K562 (cell line): ENCODE data around the gene RGL2. TPM values are rescaled to one million over a fixed set of nuclear protein-coding genes. Genes with fewer than 3 reads are reported as not detected.
A peak's percentile ranks its signal among the peaks of the same experiment; 100 is the strongest.

Source experiments
- CHD1 ChIP-seq: fragments of 200-600 bp; sonication (generic); IDR thresholded peaks from one replicate; pipeline ENCODE4 v1.6.1; 2012; ENCODE audit warnings: mild to moderate bottlenecking, moderate library complexity, low read length, inconsistent platforms
- E2F3 ChIP-seq: fragments of 250-450 bp; sonication (Bioruptor Pico); IDR thresholded peaks from 2 replicates; pipeline ENCODE4 v1.4.0; 2020; ENCODE audit warnings: mild to moderate bottlenecking
- GABPB2 ChIP-seq: fragments of 250-450 bp; sonication (Bioruptor Pico); conservative IDR thresholded peaks from 2 replicates; pipeline ENCODE4 v1.5.1; 2021; ENCODE audit warnings: mild to moderate bottlenecking
- PPARD ChIP-seq: fragments of 250-450 bp; sonication (Bioruptor Pico); IDR thresholded peaks from 2 replicates; pipeline ENCODE4 v1.8.0; 2022; ENCODE audit warnings: inconsistent platforms, mild to moderate bottlenecking, moderate library complexity
- PURB ChIP-seq: sonication (generic); formaldehyde crosslinking; IDR thresholded peaks from 2 replicates; pipeline ENCODE4 v1.9.0; 2021; ENCODE audit warnings: low read depth, mild to moderate bottlenecking, missing genetic modification reagents
- TAF1 ChIP-seq: IDR thresholded peaks from 2 replicates; pipeline ENCODE4 v1.6.1; 2011; ENCODE audit warnings: mild to moderate bottlenecking, low read length, moderate library complexity; ENCODE audit not compliant: insufficient read depth, control insufficient read depth, severe bottlenecking; ENCODE audit errors: extremely low read depth
- ZNF124 ChIP-seq: sonication (generic); formaldehyde crosslinking; IDR thresholded peaks from 2 replicates; pipeline ENCODE4 v1.8.1; 2022; ENCODE audit warnings: missing genetic modification reagents
- polyA plus RNA-seq, 8 experiments: library from polyadenylated mRNA; depleted of rRNA in 4 of 8; stranded (reverse) in 5 of 8; unstranded in 3 of 8; fragments of >200 nt; fragmentation: Nextera tagmentation in 2 of 8; fragmentation: Illumina TruSeq in 1 of 8; extraction: Ambion mirVana in 2 of 8; extraction: Trizol in 1 of 8; gene quantifications; 2 replicates each; pipeline versions ENCODE4 v1.2.1 to v1.2.3, GENCODE V29; 2011 to 2014; ENCODE audit warnings: inconsistent platforms in 1 of 8, missing spikeins in 1 of 8
- total RNA-seq, 7 experiments: library from RNA; depleted of rRNA in 6 of 7; stranded (reverse); fragments of >200 nt in 6 of 7; fragmentation: Illumina TruSeq in 2 of 7; extraction: Trizol in 2 of 7; gene quantifications; 2 replicates each; pipeline versions ENCODE4 v1.2.1 to v1.2.3, GENCODE V29; 2011 to 2021; ENCODE audit warnings: low replicate concordance in 1 of 7
- TF ChIP-seq, protein P1 (sequence below): fragments of 450-650 bp; formaldehyde crosslinking; IDR thresholded peaks from 2 replicates; pipeline ENCODE4 v1.4.0; 2020; ENCODE audit warnings: mild to moderate bottlenecking, mixed read lengths
- TF ChIP-seq, protein P2 (sequence below), 2 experiments: IDR thresholded peaks; 2 replicates each; pipeline ENCODE4 v1.6.1; 2011; ENCODE audit warnings: borderline replicate concordance in 1 of 2, control low read depth in 1 of 2, low read depth in 1 of 2, low read length in 1 of 2, mild to moderate bottlenecking in 1 of 2, mixed read lengths in 1 of 2, moderate library complexity in 1 of 2; ENCODE audit not compliant: insufficient read depth in 1 of 2, insufficient read length in 1 of 2, poor library complexity in 1 of 2, severe bottlenecking in 1 of 2; ENCODE audit errors: extremely low read depth in 1 of 2

Gene RGL2
- total and polyA plus RNA-seq, 9 of the 15 experiments (the other 6 are each of a cell fraction or from before 2014, with no cell fraction given): 1.8 to 57.1 (median 19.5) TPM

DNA sequence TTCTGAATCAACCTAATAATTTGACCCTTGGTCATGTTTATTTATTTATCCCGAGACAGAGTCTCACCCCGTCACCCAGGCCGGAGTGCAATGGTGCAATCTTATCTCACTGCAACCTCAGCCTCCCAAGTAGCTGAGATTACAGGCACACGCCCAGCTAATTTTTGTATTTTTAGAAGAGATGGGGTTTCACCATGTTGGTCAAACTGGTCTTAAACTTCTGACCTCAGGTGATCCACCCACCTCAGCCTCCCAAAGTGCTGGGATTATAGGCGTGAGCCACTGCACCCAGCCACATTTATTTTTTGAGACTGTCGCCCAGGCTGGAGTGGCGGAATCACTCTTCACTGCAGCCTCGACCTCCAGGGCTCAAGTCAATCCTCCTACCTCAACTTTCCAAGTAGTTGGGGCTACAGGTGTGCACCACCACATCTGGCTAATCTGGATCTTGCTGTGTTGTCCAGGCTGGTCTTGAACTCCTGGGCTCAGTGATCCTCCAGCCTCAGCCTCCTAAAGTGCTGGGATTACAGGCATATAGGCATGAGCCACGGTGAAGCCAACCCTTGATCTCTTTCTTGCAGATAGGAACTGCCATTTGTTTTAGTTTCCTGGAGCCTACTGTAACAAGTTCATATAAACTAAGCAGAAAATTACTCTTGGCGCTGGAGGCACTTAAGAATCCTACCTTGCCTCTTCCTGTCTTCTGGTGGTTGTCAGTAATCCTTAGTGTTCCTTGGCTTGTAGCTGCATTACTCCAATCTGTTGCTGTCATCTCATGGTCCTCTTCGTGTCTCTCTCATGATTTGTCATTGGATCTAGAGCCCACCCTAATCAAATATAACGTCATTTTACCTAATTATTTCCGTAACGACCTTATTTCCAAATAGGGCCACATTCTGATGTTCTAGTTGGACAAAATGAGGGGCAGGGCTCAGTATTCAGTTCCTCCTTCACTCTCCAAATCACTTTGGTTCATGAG, 24.5 kb downstream of the RGL2 start (continued):
- no peak for TF ChIP-seq PURB
- TF ChIP-seq E2F3 (CRISPR knock-in tag): no peak
- TF ChIP-seq GABPB2 (CRISPR knock-in tag): no peak
- TF ChIP-seq, protein P1, sequence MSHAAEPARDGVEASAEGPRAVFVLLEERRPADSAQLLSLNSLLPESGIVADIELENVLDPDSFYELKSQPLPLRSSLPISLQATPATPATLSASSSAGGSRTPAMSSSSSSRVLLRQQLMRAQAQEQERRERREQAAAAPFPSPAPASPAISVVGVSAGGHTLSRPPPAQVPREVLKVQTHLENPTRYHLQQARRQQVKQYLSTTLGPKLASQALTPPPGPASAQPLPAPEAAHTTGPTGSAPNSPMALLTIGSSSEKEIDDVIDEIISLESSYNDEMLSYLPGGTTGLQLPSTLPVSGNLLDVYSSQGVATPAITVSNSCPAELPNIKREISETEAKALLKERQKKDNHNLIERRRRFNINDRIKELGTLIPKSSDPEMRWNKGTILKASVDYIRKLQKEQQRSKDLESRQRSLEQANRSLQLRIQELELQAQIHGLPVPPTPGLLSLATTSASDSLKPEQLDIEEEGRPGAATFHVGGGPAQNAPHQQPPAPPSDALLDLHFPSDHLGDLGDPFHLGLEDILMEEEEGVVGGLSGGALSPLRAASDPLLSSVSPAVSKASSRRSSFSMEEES (CRISPR knock-in tag): no peak
- TF ChIP-seq CHD1: peak; percentile 53
- no peak for TF ChIP-seq PPARD (CRISPR knock-in tag)
- TF ChIP-seq, protein P2, sequence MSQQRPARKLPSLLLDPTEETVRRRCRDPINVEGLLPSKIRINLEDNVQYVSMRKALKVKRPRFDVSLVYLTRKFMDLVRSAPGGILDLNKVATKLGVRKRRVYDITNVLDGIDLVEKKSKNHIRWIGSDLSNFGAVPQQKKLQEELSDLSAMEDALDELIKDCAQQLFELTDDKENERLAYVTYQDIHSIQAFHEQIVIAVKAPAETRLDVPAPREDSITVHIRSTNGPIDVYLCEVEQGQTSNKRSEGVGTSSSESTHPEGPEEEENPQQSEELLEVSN (IDR thresholded peaks at IDR 0.05; ENCODE audit: borderline replicate concordance in 1 of 2, extremely low read depth in 1 of 2, insufficient read depth in 1 of 2, insufficient read length in 1 of 2, low read depth in 1 of 2, low read length in 1 of 2, poor library complexity in 1 of 2, severe bottlenecking in 1 of 2): no peak
- no peak for TF ChIP-seq TAF1
- no peak for TF ChIP-seq ZNF124 (CRISPR knock-in tag)
